ENCODE measurements around the gene RIPOR3.
"Not testable (repeated sequence)": the region's sequence is repeated elsewhere in the genome, so short reads cannot be mapped to it uniquely, and the experiment has no call there.

The RIPOR3 gene

GRCh38 chr20:50701041-50701963 is 10.0 kb upstream of the RIPOR3 start:
- Mint-ChIP-seq H3K4me3 (no peak overlapping the region), H3K27me3 (peaks cover 19% of the 10 kb centered on the region), H3K36me3 (no peaks in the 10 kb centered on the region), H3K27ac (no peak overlapping the region), H3K4me1 (no peaks in the 10 kb centered on the region), H3K9me3 (no peaks in the 10 kb centered on the region)
- DNase-seq (ENCODE audit: low spot score in 2 of 2) (no peak), ATAC-seq (ENCODE audit: low read depth) (no peak)

- Mint-ChIP-seq H3K4me3 (no peak overlapping the region), H3K9me3 (no peaks in the 10 kb centered on the region), H3K27me3 (peaks cover 15% of the 10 kb centered on the region), H3K36me3 (no peaks in the 10 kb centered on the region), H3K4me1 (no peaks in the 10 kb centered on the region), H3K27ac (no peak overlapping the region)
- DNase-seq (ENCODE audit: low spot score in 2 of 2) (no peak), ATAC-seq (ENCODE audit: low read depth) (no peak)
Measured at GRCh38 chr20:50699688-50700087, 8.3 kb upstream of the RIPOR3 start.

- not testable (repeated sequence) for DNase-seq (ENCODE audit: low spot score in 2 of 2); H3K36me3 Mint-ChIP-seq; H3K4me1 Mint-ChIP-seq; H3K9me3 Mint-ChIP-seq; H3K27ac Mint-ChIP-seq; H3K4me3 Mint-ChIP-seq; ATAC-seq (ENCODE audit: low read depth)
- H3K27me3 Mint-ChIP-seq, result peaks cover 11% of the 10 kb centered on the region
Measured at GRCh38 chr20:50698255-50698654, 6.9 kb upstream of the RIPOR3 start.

GRCh38 chr20:50695135-50695872 is 4.0 kb upstream of the RIPOR3 start:
- Mint-ChIP-seq H3K4me1 (peaks cover 9% of the 10 kb centered on the region), H3K9me3 (no peaks in the 10 kb centered on the region), H3K27me3 (peaks cover 25% of the 10 kb centered on the region), H3K36me3 (peaks cover 2% of the 10 kb centered on the region), H3K27ac (no peak overlapping the region), H3K4me3 (no peak overlapping the region)
- DNase-seq (ENCODE audit: low spot score in 2 of 2) (no peak), ATAC-seq (ENCODE audit: low read depth) (no peak)

- peaks cover 9% of the 10 kb centered on the region for H3K4me1 Mint-ChIP-seq
Measured at GRCh38 chr20:50694379-50695134, 3.2 kb upstream of the RIPOR3 start.

GRCh38 chr20:50693001-50693400 is 1.7 kb upstream of the RIPOR3 start:
- no peaks in the 10 kb centered on the region for H3K9me3 Mint-ChIP-seq
- H3K36me3 Mint-ChIP-seq, result peaks cover 2% of the 10 kb centered on the region
- DNase-seq (ENCODE audit: low spot score in 2 of 2) (no peak), ATAC-seq (ENCODE audit: low read depth) (no peak)
- H3K27me3 Mint-ChIP-seq, result peaks cover 27% of the 10 kb centered on the region
- no peak overlapping the region for H3K27ac Mint-ChIP-seq
- H3K4me1 Mint-ChIP-seq, result peaks cover 9% of the 10 kb centered on the region
- no peak overlapping the region for H3K4me3 Mint-ChIP-seq

More at GRCh38 chr20:50694379-50695134, 3.2 kb upstream of the RIPOR3 start:
- peaks cover 26% of the 10 kb centered on the region for H3K27me3 Mint-ChIP-seq
- DNase-seq (ENCODE audit: low spot score in 2 of 2) (no peak), ATAC-seq (ENCODE audit: low read depth) (no peak)
- H3K36me3 Mint-ChIP-seq, result peaks cover 2% of the 10 kb centered on the region
- H3K9me3 Mint-ChIP-seq, result no peaks in the 10 kb centered on the region
- H3K4me3 Mint-ChIP-seq, result no peak overlapping the region
- H3K27ac Mint-ChIP-seq, result no peak overlapping the region

- Mint-ChIP-seq H3K36me3 (peaks cover 2% of the 10 kb centered on the region), H3K9me3 (no peaks in the 10 kb centered on the region)
Measured at GRCh38 chr20:50692552-50692933, 1.2 kb upstream of the RIPOR3 start.

GRCh38 chr20:50691573-50692551 is 520 bp upstream of the RIPOR3 start:
- Mint-ChIP-seq H3K9me3 (no peaks in the 10 kb centered on the region), H3K27ac (no peak overlapping the region), H3K4me3 (peak overlapping the region; percentile 18), H3K36me3 (peaks cover 2% of the 10 kb centered on the region), H3K4me1 (peaks cover 9% of the 10 kb centered on the region), H3K27me3 (peaks cover 29% of the 10 kb centered on the region)
- DNase-seq (ENCODE audit: low spot score in 2 of 2) (no peak), ATAC-seq (ENCODE audit: low read depth) (no peak)

More at GRCh38 chr20:50692552-50692933, 1.2 kb upstream of the RIPOR3 start:
- Mint-ChIP-seq H3K27me3 (peaks cover 26% of the 10 kb centered on the region), H3K27ac (no peak overlapping the region), H3K4me1 (peaks cover 9% of the 10 kb centered on the region), H3K4me3 (no peak overlapping the region)
- ATAC-seq (ENCODE audit: low read depth) (no peak), DNase-seq (ENCODE audit: low spot score in 2 of 2) (no peak)

- H3K9me3 Mint-ChIP-seq, result no peaks in the 10 kb centered on the region
- peaks cover 9% of the 10 kb centered on the region for H3K4me1 Mint-ChIP-seq
- H3K4me3 Mint-ChIP-seq, result no peak overlapping the region
- peaks cover 2% of the 10 kb centered on the region for H3K36me3 Mint-ChIP-seq
- H3K27me3 Mint-ChIP-seq, result peaks cover 29% of the 10 kb centered on the region
- ATAC-seq (ENCODE audit: low read depth) (no peak), DNase-seq (ENCODE audit: low spot score in 2 of 2) (no peak)
- H3K27ac Mint-ChIP-seq, result no peak overlapping the region
Measured at GRCh38 chr20:50689864-50690649, 1.3 kb downstream of the RIPOR3 start.

GRCh38 chr20:50688256-50688975 is 2.9 kb downstream of the RIPOR3 start:
- peaks cover 2% of the 10 kb centered on the region for H3K36me3 Mint-ChIP-seq
- H3K4me3 Mint-ChIP-seq, result no peak overlapping the region
- peaks cover 9% of the 10 kb centered on the region for H3K4me1 Mint-ChIP-seq
- H3K9me3 Mint-ChIP-seq, result no peaks in the 10 kb centered on the region
- DNase-seq (ENCODE audit: low spot score in 2 of 2), result no peak
- H3K27me3 Mint-ChIP-seq, result peaks cover 24% of the 10 kb centered on the region
- no peak for ATAC-seq (ENCODE audit: low read depth)
- H3K27ac Mint-ChIP-seq, result no peak overlapping the region

- H3K4me3 Mint-ChIP-seq, result no peak overlapping the region
- H3K27me3 Mint-ChIP-seq, result peaks cover 15% of the 10 kb centered on the region
- H3K4me1 Mint-ChIP-seq, result peaks cover 8% of the 10 kb centered on the region
- peaks cover 2% of the 10 kb centered on the region for H3K36me3 Mint-ChIP-seq
- H3K27ac Mint-ChIP-seq, result no peak overlapping the region
- ATAC-seq (ENCODE audit: low read depth) (no peak), DNase-seq (ENCODE audit: low spot score in 2 of 2) (no peak)
- H3K9me3 Mint-ChIP-seq, result no peaks in the 10 kb centered on the region
Measured at GRCh38 chr20:50686821-50687220, 4.5 kb downstream of the RIPOR3 start.

GRCh38 chr20:50683570-50683969 is 7.8 kb downstream of the RIPOR3 start:
- Mint-ChIP-seq H3K9me3 (no peaks in the 10 kb centered on the region), H3K27ac (no peak overlapping the region)
- no peak for ATAC-seq (ENCODE audit: low read depth)

More at GRCh38 chr20:50683570-50683969, 7.8 kb downstream of the RIPOR3 start:
- DNase-seq (ENCODE audit: low spot score in 2 of 2), result no peak
- peaks cover 5% of the 10 kb centered on the region for H3K27me3 Mint-ChIP-seq
- H3K36me3 Mint-ChIP-seq, result peaks cover 1% of the 10 kb centered on the region
- no peak overlapping the region for H3K4me3 Mint-ChIP-seq
- no peaks in the 10 kb centered on the region for H3K4me1 Mint-ChIP-seq
